GM19351 (cell line): ENCODE results near the gene CNNM1.

Source experiments
- ATAC-seq: cut with Tn5 transposase; IDR thresholded peaks from one replicate; pipeline ENCODE4 v1.9.1; 2021; ENCODE audit warnings: mild to moderate bottlenecking, moderate library complexity; ENCODE audit not compliant: unreplicated experiment

The CNNM1 gene

GRCh38 chr10:99412099-99412498 lies 82.9 kb downstream of the CNNM1 start:
- ATAC-seq, result no peak

- no peak for ATAC-seq
Measured at GRCh38 chr10:99418910-99419624, 89.9 kb downstream of the CNNM1 start.

GRCh38 chr10:99419688-99420087 lies 90.5 kb downstream of the CNNM1 start:
- ATAC-seq, result no peak

- ATAC-seq, result no peak
Measured at GRCh38 chr10:99421233-99421739, 92.1 kb downstream of the CNNM1 start.

GRCh38 chr10:99422529-99423096 lies 93.5 kb downstream of the CNNM1 start:
- no peak for ATAC-seq

- no peak for ATAC-seq
Measured at GRCh38 chr10:99424656-99425055, 95.5 kb downstream of the CNNM1 start.

- ATAC-seq, result no peak
Measured at GRCh38 chr10:99425204-99425603, 96.0 kb downstream of the CNNM1 start.

GRCh38 chr10:99426689-99427088 lies 97.5 kb downstream of the CNNM1 start:
- no peak for ATAC-seq

GRCh38 chr10:99427566-99428190 lies 98.5 kb downstream of the CNNM1 start:
- no peak for ATAC-seq

GRCh38 chr10:99429517-99430095 lies 100.5 kb downstream of the CNNM1 start:
- no peak for ATAC-seq

- ATAC-seq, result peak; percentile 14
Measured at GRCh38 chr10:99430116-99430450, 100.9 kb downstream of the CNNM1 start.

- peak; percentile 92 for ATAC-seq
Measured at GRCh38 chr10:99430451-99431189, 101.5 kb downstream of the CNNM1 start, which contains the start of gene GOT1. Gene GOT1 (minus strand): TSS chr10:99430624. CDS start chr10:99430565, 59 bp downstream.

- no peak for ATAC-seq
Measured at GRCh38 chr10:99431190-99431760, 102.1 kb downstream of the CNNM1 start.

- ATAC-seq, result no peak
Measured at GRCh38 chr10:99432047-99432446, 102.9 kb downstream of the CNNM1 start.

- no peak for ATAC-seq
Measured at GRCh38 chr10:99432881-99433280, 103.7 kb downstream of the CNNM1 start.

- ATAC-seq, result no peak
Measured at GRCh38 chr10:99433378-99434020, 104.3 kb downstream of the CNNM1 start.

- ATAC-seq, result no peak
Measured at GRCh38 chr10:99435986-99436638, 107.0 kb downstream of the CNNM1 start.

GRCh38 chr10:99438890-99439289 lies 109.7 kb downstream of the CNNM1 start:
- ATAC-seq, result no peak

- no peak for ATAC-seq
Measured at GRCh38 chr10:99442394-99442793, 113.2 kb downstream of the CNNM1 start.

- ATAC-seq, result no peak
Measured at GRCh38 chr10:99443500-99443899, 114.3 kb downstream of the CNNM1 start.
